GM21825 (cell line): ENCODE measurements around the gene PDZRN3.

Source experiments
- ATAC-seq: cut with Tn5 transposase; IDR thresholded peaks from one replicate; pipeline ENCODE4 v1.9.1; 2021; ENCODE audit warnings: mild to moderate bottlenecking, moderate library complexity; ENCODE audit not compliant: unreplicated experiment

The PDZRN3 gene

GRCh38 chr3:73529308-73530021, 95.3 kb downstream of the PDZRN3 start:
- no peak for ATAC-seq

- ATAC-seq: no peak
These were observed 99.2 kb downstream of the PDZRN3 start for GRCh38 chr3:73525591-73525990.

GRCh38 chr3:73523661-73524060, 101.1 kb downstream of the PDZRN3 start:
- no peak for ATAC-seq

- no peak for ATAC-seq
These were observed 102.9 kb downstream of the PDZRN3 start for GRCh38 chr3:73521734-73522336.

- no peak for ATAC-seq
These were observed 103.7 kb downstream of the PDZRN3 start for GRCh38 chr3:73520931-73521461.

- ATAC-seq: no peak
These were observed 108.1 kb downstream of the PDZRN3 start for GRCh38 chr3:73516631-73517030.

- ATAC-seq: no peak
These were observed 111.5 kb downstream of the PDZRN3 start for GRCh38 chr3:73513260-73513659.

- no peak for ATAC-seq
These were observed 112.9 kb downstream of the PDZRN3 start for GRCh38 chr3:73511571-73512525.

GRCh38 chr3:73510784-73511183, 114.0 kb downstream of the PDZRN3 start:
- ATAC-seq: no peak

GRCh38 chr3:73510334-73510733, 114.4 kb downstream of the PDZRN3 start:
- no peak for ATAC-seq

- ATAC-seq: no peak
These were observed 114.9 kb downstream of the PDZRN3 start for GRCh38 chr3:73509816-73510215.

GRCh38 chr3:73509066-73509465, 115.7 kb downstream of the PDZRN3 start:
- no peak for ATAC-seq

- ATAC-seq: no peak
These were observed 116.3 kb downstream of the PDZRN3 start for GRCh38 chr3:73508330-73508954.

- ATAC-seq: no peak
These were observed 119.9 kb downstream of the PDZRN3 start for GRCh38 chr3:73504852-73505251.

GRCh38 chr3:73504239-73504638, 120.5 kb downstream of the PDZRN3 start:
- ATAC-seq: no peak

- ATAC-seq: peak; percentile 50
These were observed 121.0 kb downstream of the PDZRN3 start for GRCh38 chr3:73503781-73504180.

GRCh38 chr3:73502609-73503583, 121.8 kb downstream of the PDZRN3 start:
- peak; percentile 71 for ATAC-seq

GRCh38 chr3:73500321-73500720, 124.4 kb downstream of the PDZRN3 start:
- ATAC-seq: no peak

- ATAC-seq: no peak
These were observed 125.0 kb downstream of the PDZRN3 start for GRCh38 chr3:73499787-73500186.
